Neuron (in vitro differentiated cells): ENCODE data around the gene CPXM2.

Source experiments
- H2AFZ ChIP-seq: one replicate; pipeline ENCODE4 v1.6.1; 2013; ENCODE audit warnings: low read depth, mild to moderate bottlenecking, inconsistent platforms, low read length, moderate library complexity
- H3K27me3 ChIP-seq: one replicate; pipeline ENCODE4 v1.6.1; 2013; ENCODE audit warnings: low read length; ENCODE audit not compliant: insufficient read depth
- H3K36me3 ChIP-seq: one replicate; pipeline ENCODE4 v1.6.1; 2013; ENCODE audit warnings: low read length; ENCODE audit not compliant: insufficient read depth
- H3K4me1 ChIP-seq: one replicate; pipeline ENCODE4 v1.6.1; 2013; ENCODE audit warnings: low read length; ENCODE audit not compliant: insufficient read depth
- H3K4me3 ChIP-seq: 2 replicates; pipeline ENCODE4 v1.5.1; 2013; ENCODE audit warnings: mild to moderate bottlenecking, low read length, moderate library complexity
- H3K9me3 ChIP-seq: one replicate; pipeline ENCODE4 v1.6.1; 2013; ENCODE audit warnings: low read length

Gene CPXM2

DNA sequence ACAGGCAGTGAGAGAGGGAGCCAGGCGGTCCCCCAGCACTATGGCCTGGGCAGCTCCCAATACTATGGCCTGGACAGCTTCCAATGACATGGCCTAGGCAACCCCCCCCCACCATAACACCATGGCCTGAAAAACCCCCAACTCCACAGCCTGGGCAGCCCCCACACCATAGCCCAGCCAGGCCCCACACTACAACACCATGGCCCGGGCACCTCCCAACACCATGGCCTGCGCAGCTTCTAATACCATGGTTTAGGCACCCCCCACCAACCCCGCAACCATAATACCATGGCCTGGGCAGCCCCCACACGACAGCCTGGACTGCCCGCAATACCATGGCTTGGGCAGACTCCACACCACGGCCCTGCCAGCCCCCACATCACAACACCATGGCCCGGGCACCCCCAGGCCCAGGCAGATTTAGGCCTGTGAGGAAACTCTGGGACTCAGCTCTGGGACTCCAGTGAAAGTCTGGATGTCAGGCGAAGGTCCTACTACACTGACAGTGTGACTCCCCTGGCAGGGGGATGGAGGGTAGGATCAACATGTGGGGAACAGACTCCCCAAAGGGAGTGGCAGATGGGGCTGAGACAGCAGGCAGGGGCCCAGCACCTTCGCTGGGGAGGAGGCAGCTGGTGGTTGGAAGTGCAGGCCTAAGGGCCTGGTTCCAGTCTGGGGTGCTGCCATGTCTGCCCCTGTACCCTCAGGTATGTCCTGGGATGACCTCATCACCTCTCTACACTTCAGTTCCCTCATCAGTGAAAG is 8.7 kb downstream of the CPXM2 start:
- Histone ChIP-seq H3K9me3 (no peaks in the 10 kb centered on the region), H3K27me3 (no peaks in the 10 kb centered on the region), H3K36me3 (no peaks in the 10 kb centered on the region), H2AFZ (no peak overlapping the region), H3K4me3 (no peak overlapping the region), H3K4me1 (no peaks in the 10 kb centered on the region)

DNA sequence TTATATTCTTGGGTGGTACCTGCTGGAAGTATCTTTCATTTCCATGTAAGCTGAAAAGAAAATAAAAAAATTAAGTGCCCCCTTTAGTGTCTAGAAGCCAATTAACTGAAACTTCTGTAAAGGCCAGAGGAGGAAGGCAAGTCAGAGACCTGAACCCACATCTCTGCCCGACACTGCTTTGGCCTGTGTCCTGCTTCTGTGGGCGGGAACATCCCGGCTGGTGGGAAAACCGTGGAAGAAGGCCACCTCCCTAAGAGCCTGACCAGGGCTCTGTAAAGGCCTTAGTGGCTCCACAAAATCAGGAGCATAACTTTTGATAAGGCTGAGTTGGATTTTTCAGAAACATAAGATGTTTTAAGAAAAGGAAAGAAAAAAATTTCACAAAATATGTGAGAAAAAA is 9.4 kb downstream of the CPXM2 start:
- Histone ChIP-seq H3K9me3 (no peaks in the 10 kb centered on the region), H2AFZ (no peak overlapping the region), H3K36me3 (no peaks in the 10 kb centered on the region), H3K4me3 (no peak overlapping the region), H3K4me1 (no peaks in the 10 kb centered on the region), H3K27me3 (no peaks in the 10 kb centered on the region)

DNA sequence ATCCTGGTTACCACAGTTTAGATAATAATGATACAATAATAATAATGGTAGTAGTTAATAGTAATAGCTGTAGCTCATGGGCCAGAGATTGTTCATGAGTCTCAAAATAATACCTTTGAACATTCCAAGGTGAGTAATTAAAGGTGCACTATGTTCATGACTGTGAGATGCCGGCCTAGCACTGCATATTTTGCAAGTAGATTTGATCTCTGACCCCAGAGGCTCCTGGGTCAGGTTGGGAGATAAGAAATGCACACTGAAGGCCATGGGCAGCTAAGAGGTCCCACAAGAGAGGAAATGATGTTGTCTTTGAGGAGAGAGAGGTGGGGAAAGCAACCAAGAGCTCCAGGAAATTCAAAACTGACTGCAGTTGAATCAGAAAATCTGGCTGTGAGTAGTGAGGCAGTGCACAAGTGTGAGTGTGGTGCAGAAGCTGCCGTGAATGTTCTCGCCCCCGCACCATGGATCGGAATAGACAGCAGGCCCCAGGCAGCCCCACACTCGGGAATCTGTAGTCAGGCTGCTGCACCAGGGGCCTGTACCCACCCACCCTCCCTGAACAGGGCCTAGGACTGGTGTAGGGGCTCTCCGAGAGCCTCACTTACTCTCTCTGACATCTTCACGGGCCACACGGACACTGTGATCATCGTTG is 11.9 kb downstream of the CPXM2 start:
- H3K4me3 ChIP-seq, result no peak overlapping the region
- no peak overlapping the region for H2AFZ ChIP-seq
- H3K36me3 ChIP-seq, result no peaks in the 10 kb centered on the region
- no peaks in the 10 kb centered on the region for H3K4me1 ChIP-seq
- H3K9me3 ChIP-seq, result no peaks in the 10 kb centered on the region
- H3K27me3 ChIP-seq, result no peaks in the 10 kb centered on the region

DNA sequence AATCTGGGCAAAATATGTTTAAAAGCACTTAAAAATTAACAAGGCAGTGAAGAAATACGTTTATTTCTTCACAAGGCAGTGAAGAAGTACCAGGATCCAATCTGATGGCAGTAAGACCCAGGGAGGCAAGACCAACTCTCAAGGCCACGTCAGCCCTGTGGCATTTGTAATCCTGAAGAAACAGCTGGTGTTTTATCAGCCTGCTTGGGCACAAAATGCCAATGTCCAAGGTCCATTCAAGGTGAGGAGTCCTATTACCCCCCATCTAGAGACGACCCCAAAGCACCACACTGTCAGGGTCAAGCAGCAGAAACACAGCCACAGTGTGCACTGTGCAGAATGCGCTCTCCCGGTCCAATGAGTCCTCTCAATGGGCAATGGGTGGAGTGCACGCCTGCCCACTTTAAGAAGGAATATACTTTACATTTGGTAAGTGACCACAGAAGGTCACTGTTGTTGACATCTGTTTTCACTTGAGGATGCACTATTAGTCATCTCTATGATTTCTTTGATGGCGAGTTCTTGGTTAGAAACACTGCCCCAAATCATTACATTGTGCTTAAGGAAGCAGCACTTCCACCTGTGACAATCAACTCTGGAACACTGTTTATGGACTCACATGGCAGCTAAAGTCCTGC is 12.8 kb downstream of the CPXM2 start:
- H3K4me3 ChIP-seq, result no peak overlapping the region
- no peaks in the 10 kb centered on the region for H3K9me3 ChIP-seq
- no peak overlapping the region for H2AFZ ChIP-seq
- H3K36me3 ChIP-seq, result no peaks in the 10 kb centered on the region
- H3K4me1 ChIP-seq, result no peaks in the 10 kb centered on the region
- no peaks in the 10 kb centered on the region for H3K27me3 ChIP-seq

DNA sequence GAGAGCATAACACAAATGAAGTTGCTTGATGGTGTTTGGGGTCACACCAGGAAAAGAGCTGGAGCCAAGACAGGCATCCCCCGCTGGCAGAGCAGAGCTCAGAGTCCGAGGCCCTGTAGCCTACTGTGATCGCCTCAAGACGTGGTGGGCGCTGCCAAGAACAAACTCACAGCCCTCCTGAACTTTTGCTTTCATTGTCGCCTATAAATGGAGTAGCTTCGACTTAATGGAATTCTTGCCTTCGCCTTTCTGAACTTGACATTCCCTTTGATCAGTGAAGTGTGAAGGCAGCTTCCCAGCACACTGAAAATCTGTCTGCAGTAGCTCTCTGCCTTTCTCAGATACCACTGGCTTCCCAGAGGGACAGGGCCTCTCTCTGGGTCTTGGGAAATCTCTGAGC is 21.3 kb downstream of the CPXM2 start:
- H3K4me3 ChIP-seq, result no peak overlapping the region
- H3K36me3 ChIP-seq, result no peaks in the 10 kb centered on the region
- no peak overlapping the region for H2AFZ ChIP-seq
- no peaks in the 10 kb centered on the region for H3K27me3 ChIP-seq
- H3K9me3 ChIP-seq, result no peaks in the 10 kb centered on the region
- peaks cover 18% of the 10 kb centered on the region for H3K4me1 ChIP-seq

DNA sequence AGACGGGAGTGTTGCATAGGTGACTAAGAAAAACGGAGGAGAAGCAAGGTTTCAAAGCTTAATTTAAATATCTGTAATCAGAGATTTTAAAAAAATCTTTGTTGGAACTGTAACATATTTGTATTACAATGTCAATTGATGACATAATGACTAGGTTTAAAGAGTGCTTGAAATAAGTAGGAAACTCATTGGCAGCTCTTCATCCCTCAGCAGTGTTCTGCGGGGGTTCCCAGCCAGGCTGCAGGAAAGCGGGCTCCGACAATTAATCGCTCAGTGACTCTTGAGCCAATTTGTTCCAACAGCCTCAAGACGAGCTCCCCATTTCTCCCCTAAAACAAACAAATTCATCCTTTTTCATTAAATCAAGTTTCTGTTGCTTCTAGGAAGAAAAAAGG is 22.6 kb downstream of the CPXM2 start:
- no peaks in the 10 kb centered on the region for H3K27me3 ChIP-seq
- no peaks in the 10 kb centered on the region for H3K9me3 ChIP-seq
- H3K4me3 ChIP-seq, result no peak overlapping the region
- H3K4me1 ChIP-seq, result peaks cover 18% of the 10 kb centered on the region
- no peaks in the 10 kb centered on the region for H3K36me3 ChIP-seq
- no peak overlapping the region for H2AFZ ChIP-seq

DNA sequence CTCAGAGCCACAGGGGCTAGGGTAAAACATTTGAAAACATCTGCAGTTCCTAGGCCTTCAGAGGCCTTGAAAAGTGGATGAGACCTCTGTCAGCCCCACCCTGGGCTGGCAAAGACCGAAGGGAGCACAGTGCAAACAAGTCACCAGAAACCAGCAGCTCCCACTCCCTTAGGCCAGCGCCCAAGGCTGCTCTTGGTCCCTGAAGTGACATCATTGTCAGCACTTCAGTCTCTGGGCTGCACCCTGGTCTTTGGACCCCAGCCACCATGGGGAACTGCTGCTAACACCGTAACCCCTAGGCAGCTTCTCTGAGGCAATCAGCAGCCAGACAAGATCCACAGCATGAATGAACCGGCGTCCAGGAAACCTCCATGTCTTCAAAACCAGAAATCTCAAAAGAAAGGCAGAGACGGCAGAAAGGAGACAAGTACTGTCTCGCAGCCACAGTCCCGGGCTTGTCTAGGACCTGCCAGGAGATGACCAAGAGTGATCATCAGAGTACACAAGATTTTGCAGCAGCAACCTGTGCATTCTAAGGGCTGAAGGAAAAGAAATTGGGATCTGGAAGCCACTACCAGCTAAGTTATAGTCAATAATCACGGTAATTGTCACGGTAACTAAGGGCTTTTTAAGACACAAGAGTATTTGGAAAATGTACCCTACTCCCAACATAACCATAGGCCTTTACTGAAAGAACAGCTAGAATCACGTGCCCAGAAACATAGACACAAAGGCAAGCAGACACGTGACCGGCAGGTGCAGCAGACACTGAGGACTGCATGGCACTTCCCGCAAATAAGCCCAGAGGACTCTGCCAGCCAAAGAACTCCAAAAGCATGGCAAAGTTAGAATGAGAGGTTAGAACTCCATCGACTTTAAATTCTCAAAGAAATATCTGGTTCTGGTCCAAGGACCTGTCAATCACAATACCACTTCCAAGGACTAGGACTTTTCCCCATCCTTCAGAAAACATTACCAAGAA is 23.3 kb downstream of the CPXM2 start:
- H3K27me3 ChIP-seq, result no peaks in the 10 kb centered on the region
- peaks cover 18% of the 10 kb centered on the region for H3K4me1 ChIP-seq
- no peak overlapping the region for H3K4me3 ChIP-seq
- no peak overlapping the region for H2AFZ ChIP-seq
- H3K36me3 ChIP-seq, result no peaks in the 10 kb centered on the region
- no peaks in the 10 kb centered on the region for H3K9me3 ChIP-seq

DNA sequence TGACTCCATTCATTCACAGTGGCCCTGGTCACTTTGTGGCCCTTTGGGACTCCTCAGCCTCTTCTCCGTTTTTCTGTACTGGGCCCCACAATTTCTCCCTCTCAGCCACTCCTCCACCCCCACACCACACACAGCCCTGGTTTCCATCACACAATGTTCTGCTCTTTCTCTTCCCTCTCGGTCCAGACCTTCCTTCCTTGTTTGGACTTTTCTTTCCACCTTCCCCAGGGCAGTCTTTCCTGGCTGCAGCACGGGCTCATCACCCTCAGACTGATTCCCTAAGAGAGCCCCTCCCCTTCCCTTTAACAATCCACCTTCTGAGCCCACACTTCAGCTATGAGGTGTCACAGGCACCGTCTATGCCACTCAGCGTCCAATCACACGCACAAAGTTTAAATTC is 25.7 kb downstream of the CPXM2 start:
- H3K27me3 ChIP-seq, result peaks cover 2% of the 10 kb centered on the region
- H3K4me3 ChIP-seq, result no peak overlapping the region
- H3K4me1 ChIP-seq, result peaks cover 16% of the 10 kb centered on the region
- H3K9me3 ChIP-seq, result no peaks in the 10 kb centered on the region
- H2AFZ ChIP-seq, result no peak overlapping the region
- H3K36me3 ChIP-seq, result no peaks in the 10 kb centered on the region

DNA sequence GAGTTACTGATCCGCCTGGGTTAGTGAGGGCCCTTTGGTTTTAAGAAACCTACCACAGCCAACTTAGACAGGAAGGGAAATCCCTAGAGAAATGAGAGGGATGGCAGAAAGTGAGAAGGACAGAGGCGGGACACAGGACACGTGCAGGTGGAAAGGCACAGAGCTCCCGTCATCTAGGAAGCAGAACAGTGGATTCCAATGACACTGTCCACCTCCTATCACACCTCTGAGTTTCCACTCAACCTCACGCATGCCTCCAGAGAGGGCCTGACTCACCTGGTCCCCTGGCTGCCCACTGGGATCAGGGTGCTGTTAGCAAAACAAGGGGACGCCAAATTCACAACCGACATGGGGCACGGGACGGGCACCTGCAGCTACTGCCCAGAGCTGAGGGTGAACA is 26.3 kb downstream of the CPXM2 start:
- Histone ChIP-seq H3K36me3 (no peaks in the 10 kb centered on the region), H3K9me3 (no peaks in the 10 kb centered on the region), H3K27me3 (peaks cover 3% of the 10 kb centered on the region), H3K4me1 (peaks cover 10% of the 10 kb centered on the region), H3K4me3 (no peak overlapping the region), H2AFZ (no peak overlapping the region)

DNA sequence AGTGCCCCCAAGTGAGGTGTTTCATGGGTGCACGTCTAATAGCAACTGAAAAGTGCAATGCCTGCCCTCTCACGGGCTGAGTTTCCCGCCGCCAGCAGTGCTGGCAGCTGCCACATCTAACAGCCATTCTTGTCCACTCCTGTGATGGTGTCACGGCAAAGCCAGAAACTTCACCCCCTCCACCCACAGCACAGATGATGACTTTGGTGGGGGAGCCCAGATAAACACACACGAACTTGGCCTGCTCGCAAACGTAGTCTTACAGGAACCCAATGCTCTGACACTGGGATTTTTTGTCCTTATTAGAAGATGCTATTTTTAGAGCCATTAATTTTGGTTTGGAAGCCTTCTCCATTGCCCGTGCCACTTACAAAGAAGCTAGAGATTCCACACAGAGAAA is 26.7 kb downstream of the CPXM2 start:
- no peak overlapping the region for H2AFZ ChIP-seq
- peaks cover 3% of the 10 kb centered on the region for H3K27me3 ChIP-seq
- peaks cover 6% of the 10 kb centered on the region for H3K4me1 ChIP-seq
- no peak overlapping the region for H3K4me3 ChIP-seq
- H3K9me3 ChIP-seq, result no peaks in the 10 kb centered on the region
- H3K36me3 ChIP-seq, result no peaks in the 10 kb centered on the region

DNA sequence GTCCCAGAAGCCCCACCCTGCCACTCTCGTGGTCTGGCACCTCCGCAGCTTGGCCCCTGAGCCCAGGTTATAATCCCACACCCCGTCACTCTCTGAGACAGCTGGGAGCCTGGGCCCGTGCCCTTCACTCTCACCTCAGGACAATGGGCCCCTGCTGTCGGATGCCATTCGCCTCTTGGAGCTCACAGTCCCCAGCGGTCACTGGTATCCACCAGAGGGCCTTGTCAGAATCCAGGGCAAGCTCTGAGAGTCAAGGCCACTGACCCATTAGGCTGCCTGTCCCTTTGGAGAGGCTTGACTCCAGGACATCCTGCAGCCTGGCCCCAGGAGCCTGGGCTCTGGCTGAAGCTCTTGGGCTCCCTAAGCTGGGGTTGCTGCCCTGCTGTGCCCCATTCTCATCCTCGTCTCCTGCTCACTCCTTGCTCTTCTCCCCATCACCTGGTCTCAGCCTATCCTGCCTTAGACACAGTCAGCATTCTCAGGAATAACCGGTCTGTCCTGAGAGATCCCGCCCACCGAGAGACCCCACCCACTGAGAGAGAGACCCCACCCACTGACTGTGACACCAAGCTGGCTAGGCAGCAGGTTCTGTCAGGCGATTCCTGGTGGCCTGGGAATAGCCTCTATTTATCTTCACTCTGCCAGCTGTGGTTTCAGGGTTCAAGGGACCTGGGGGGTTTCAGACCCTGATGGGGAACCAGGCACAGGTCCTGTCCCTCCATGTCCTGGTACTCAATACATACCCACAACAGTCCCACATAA is 27.7 kb downstream of the CPXM2 start:
- peaks cover 3% of the 10 kb centered on the region for H3K27me3 ChIP-seq
- H3K4me1 ChIP-seq, result no peaks in the 10 kb centered on the region
- no peaks in the 10 kb centered on the region for H3K36me3 ChIP-seq
- H2AFZ ChIP-seq, result no peak overlapping the region
- no peak overlapping the region for H3K4me3 ChIP-seq
- no peaks in the 10 kb centered on the region for H3K9me3 ChIP-seq

DNA sequence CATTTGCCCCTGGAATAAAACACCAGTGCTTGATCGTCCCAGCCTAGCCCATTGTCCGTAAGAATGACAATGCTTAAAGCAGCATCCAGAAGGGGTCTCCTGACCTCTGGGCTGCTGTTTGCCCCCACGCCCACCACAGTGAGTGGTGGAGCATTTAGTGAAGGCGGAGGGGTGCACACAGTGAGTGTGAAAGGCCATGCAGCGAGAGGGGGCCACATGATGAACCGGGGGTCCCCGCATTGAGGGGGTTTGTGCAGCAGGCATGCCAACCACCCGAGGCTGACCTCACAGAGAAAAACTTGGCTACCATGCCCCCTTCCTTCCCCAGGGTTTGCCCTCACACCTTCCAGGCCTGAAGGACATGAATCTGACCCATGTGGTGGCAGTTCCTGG is 28.4 kb downstream of the CPXM2 start:
- Histone ChIP-seq H3K4me1 (no peaks in the 10 kb centered on the region), H3K36me3 (no peaks in the 10 kb centered on the region), H3K27me3 (peaks cover 3% of the 10 kb centered on the region), H3K4me3 (no peak overlapping the region), H3K9me3 (no peaks in the 10 kb centered on the region), H2AFZ (no peak overlapping the region)
